Thymus (tissue), 11 donors: Measurements from ENCODE around the gene ZCCHC7. TPM values are rescaled to one million over a fixed set of nuclear protein-coding genes. Genes with fewer than 3 reads are reported as not detected.
A peak's percentile ranks its signal among the peaks of the same experiment; 100 is the strongest.
"Not testable (repeated sequence)": the region's sequence is repeated elsewhere in the genome, so short reads cannot be mapped to it uniquely, and the experiment has no call there.

Experiments
- DNase-seq, 9 donors: peaks; one replicate each; pipeline ENCODE4 v3.0.0-alpha.2; 2013; ENCODE audit warnings: low spot score in 9 of 9, low read depth in 6 of 9, missing footprints in 1 of 9
- H3K27ac ChIP-seq, 2 donors: one replicate each; pipeline ENCODE4 v1.5.1; 2013; ENCODE audit warnings: control low read depth in 1 of 2, low read depth in 1 of 2, low read length in 1 of 2, mild to moderate bottlenecking in 1 of 2, moderate library complexity in 1 of 2
- H3K27me3 ChIP-seq, 2 donors: one replicate each; pipeline ENCODE4 v1.5.1; 2013; ENCODE audit warnings: low read length in 1 of 2; ENCODE audit not compliant: control insufficient read depth in 2 of 2, insufficient read depth in 1 of 2
- H3K36me3 ChIP-seq, 2 donors: one replicate each; pipeline ENCODE4 v1.5.1; 2013; ENCODE audit warnings: low read length in 1 of 2, mild to moderate bottlenecking in 1 of 2, moderate library complexity in 1 of 2; ENCODE audit not compliant: control insufficient read depth in 2 of 2, insufficient read depth in 2 of 2
- H3K4me1 ChIP-seq, 2 donors: one replicate each; pipeline ENCODE4 v1.5.1; 2013; ENCODE audit warnings: low read length in 2 of 2; ENCODE audit not compliant: control insufficient read depth in 2 of 2, insufficient read depth in 2 of 2
- H3K4me3 ChIP-seq, 2 donors: one replicate each; pipeline ENCODE4 v1.5.1; 2013; ENCODE audit warnings: low read length in 2 of 2, control low read depth in 1 of 2, mild to moderate bottlenecking in 1 of 2
- H3K9me3 ChIP-seq, 2 donors: one replicate each; pipeline ENCODE4 v1.5.1; 2013; ENCODE audit warnings: low read length in 1 of 2, mild to moderate bottlenecking in 1 of 2; ENCODE audit not compliant: control insufficient read depth in 2 of 2, insufficient read depth in 1 of 2
- WGBS: extraction: QIAGEN DNeasy Blood & Tissue Kit; methylation state at CpG from one replicate; pipeline ENCODE4 v1.1.7; 2013; 5-methylcytosine and 5-hydroxymethylcytosine counted together
- polyA plus RNA-seq: library from polyadenylated mRNA; stranded (reverse); fragments of 200-250 nt; gene quantifications from one replicate; pipeline ENCODE4 v1.2.3, GENCODE V29; 2013
- total RNA-seq: library from RNA; stranded (reverse); fragments of 120-200 nt; gene quantifications from one replicate; pipeline ENCODE4 v1.2.4, GENCODE V29; 2013
- donor health status: healthy.

Gene ZCCHC7
- total and polyA plus RNA-seq, 2 donors: 21.8 to 22.6 TPM

- WGBS: 82% methylated on average over 3 of the region's 3 CpGs
Observed at GRCh38 chr9:37107701-37108100, 12.7 kb upstream of the ZCCHC7 start.

GRCh38 chr9:37114442-37114841 lies 5.9 kb upstream of the ZCCHC7 start:
- H3K9me3 ChIP-seq, DNase-seq: not testable (repeated sequence)

More at GRCh38 chr9:37107701-37108100, 12.7 kb upstream of the ZCCHC7 start:
- H3K36me3 ChIP-seq: no peaks in the 10 kb centered on the region
- H3K4me1 ChIP-seq: no peaks in the 10 kb centered on the region
- no peaks in the 10 kb centered on the region for H3K27me3 ChIP-seq
- no peak overlapping the region for H3K27ac ChIP-seq
- H3K9me3 ChIP-seq: no peaks in the 10 kb centered on the region
- H3K4me3 ChIP-seq: no peak overlapping the region
- DNase-seq: no peak

GRCh38 chr9:37117956-37118355 lies 2.4 kb upstream of the ZCCHC7 start:
- Histone ChIP-seq H3K27ac (no peak overlapping the region), H3K36me3 (no peaks in the 10 kb centered on the region), H3K9me3 (peaks cover 0 to 6% of the 10 kb centered on the region in 2 donors), H3K4me1 (peaks cover 0 to 7% of the 10 kb centered on the region in 2 donors), H3K27me3 (no peaks in the 10 kb centered on the region), H3K4me3 (no peak overlapping the region)
- no peak for DNase-seq
- WGBS: 95% methylated on average over 3 of the region's 3 CpGs

More at GRCh38 chr9:37114442-37114841, 5.9 kb upstream of the ZCCHC7 start:
- H3K4me1 ChIP-seq, H3K36me3 ChIP-seq, H3K27me3 ChIP-seq, H3K27ac ChIP-seq, H3K4me3 ChIP-seq: not testable (repeated sequence)
- 98% methylated on average over 4 of the region's 4 CpGs for WGBS

- Histone ChIP-seq H3K4me3 (no peak overlapping the region), H3K36me3 (no peaks in the 10 kb centered on the region), H3K4me1 (peaks cover 0 to 7% of the 10 kb centered on the region in 2 donors), H3K9me3 (peaks cover 0 to 6% of the 10 kb centered on the region in 2 donors), H3K27ac (no peak overlapping the region), H3K27me3 (no peaks in the 10 kb centered on the region)
- 98% methylated on average over 9 of the region's 9 CpGs for WGBS
- no peak for DNase-seq
Observed at GRCh38 chr9:37119360-37119759, 1.0 kb upstream of the ZCCHC7 start.

- WGBS: under 1% methylated on average over 23 of the region's 23 CpGs
- peak in 4 of 9 donors; percentile 8 to 37 (median 12) for DNase-seq
- H3K4me1 ChIP-seq, H3K27me3 ChIP-seq, H3K36me3 ChIP-seq, H3K9me3 ChIP-seq: not testable (repeated sequence)
- Histone ChIP-seq H3K4me3 (peak overlapping the region; percentile 55 to 73), H3K27ac (peak overlapping the region; percentile 80 to 88)
Observed at GRCh38 chr9:37120843-37121335, 515 bp downstream of the ZCCHC7 start.

- H3K9me3 ChIP-seq: peaks cover 0 to 6% of the 10 kb centered on the region in 2 donors
- no peaks in the 10 kb centered on the region for H3K27me3 ChIP-seq
- WGBS: 97% methylated on average over 4 of the region's 4 CpGs
- peaks cover 6 to 7% of the 10 kb centered on the region in 2 donors for H3K36me3 ChIP-seq
- H3K27ac ChIP-seq: no peak overlapping the region
- H3K4me3 ChIP-seq: peak overlapping the region in 1 of 2 donors; percentile 73
- peaks cover 0 to 7% of the 10 kb centered on the region in 2 donors for H3K4me1 ChIP-seq
- no peak for DNase-seq
Observed at GRCh38 chr9:37121881-37122280, 1.5 kb downstream of the ZCCHC7 start.

- peaks cover 9 to 15% of the 10 kb centered on the region in 2 donors for H3K36me3 ChIP-seq
- no peaks in the 10 kb centered on the region for H3K9me3 ChIP-seq
- no peak overlapping the region for H3K4me3 ChIP-seq
- H3K4me1 ChIP-seq: peaks cover 0 to 3% of the 10 kb centered on the region in 2 donors
- 97% methylated on average over 6 of the region's 6 CpGs for WGBS
- DNase-seq: no peak
- no peak overlapping the region for H3K27ac ChIP-seq
- no peaks in the 10 kb centered on the region for H3K27me3 ChIP-seq
Observed at GRCh38 chr9:37126214-37126788, 5.9 kb downstream of the ZCCHC7 start.

GRCh38 chr9:37127018-37127417 lies 6.6 kb downstream of the ZCCHC7 start:
- Histone ChIP-seq H3K9me3 (no peaks in the 10 kb centered on the region), H3K4me1 (no peaks in the 10 kb centered on the region), H3K4me3 (no peak overlapping the region), H3K27ac (no peak overlapping the region), H3K36me3 (peaks cover 9 to 18% of the 10 kb centered on the region in 2 donors), H3K27me3 (no peaks in the 10 kb centered on the region)
- no peak for DNase-seq
- WGBS: 95% methylated on average over 3 of the region's 3 CpGs

- Histone ChIP-seq H3K27me3 (no peaks in the 10 kb centered on the region), H3K36me3 (peaks cover 9 to 22% of the 10 kb centered on the region in 2 donors), H3K27ac (no peak overlapping the region), H3K4me3 (no peak overlapping the region), H3K4me1 (no peaks in the 10 kb centered on the region), H3K9me3 (no peaks in the 10 kb centered on the region)
- WGBS: 99% methylated on average over 3 of the region's 3 CpGs
- no peak for DNase-seq
Observed at GRCh38 chr9:37128051-37128450, 7.7 kb downstream of the ZCCHC7 start.
